Measurements from ENCODE around the gene SERPINA3. TPM values are rescaled to one million over a fixed set of nuclear protein-coding genes. Genes with fewer than 3 reads are reported as not detected.

Gene SERPINA3
- total RNA-seq, 2 experiments from 2014 or later, result not detected

- H3K36me3 Mint-ChIP-seq (ENCODE audit: low read depth), result no peaks in the 10 kb centered on the region
- CTCF ChIA-PET, result no interaction called here
- Histone ChIP-seq H3K27me3 (ENCODE audit: control insufficient read depth in 1 of 2, insufficient read depth in 2 of 2, low read length in 2 of 2) (peaks cover 0 to 3% of the 10 kb centered on the region in 2 experiments), H3K27ac (ENCODE audit: low read depth in 1 of 2, low read length in 2 of 2) (no peak overlapping the region), H3K4me3 (ENCODE audit: low read length) (no peak overlapping the region), H3K9me3 (ENCODE audit: control insufficient read depth in 1 of 2, insufficient read depth in 1 of 2, low read length in 2 of 2) (peaks cover 0 to 11% of the 10 kb centered on the region in 2 experiments), H3K4me1 (ENCODE audit: insufficient read depth, low read length) (no peaks in the 10 kb centered on the region), H3K36me3 (ENCODE audit: insufficient read depth, low read length) (no peaks in the 10 kb centered on the region)
- intact Hi-C loops (cut with DNase I, micrococcal nuclease), result no loop called here
- H3K4me1 Mint-ChIP-seq (ENCODE audit: low read depth), result no peaks in the 10 kb centered on the region
- no peak overlapping the region for H3K27ac Mint-ChIP-seq
- DNase-seq, result no peak
- ATAC-seq (ENCODE audit: poor library complexity), result no peak
- POLR2A ChIA-PET, result no interaction called here
- H3K27me3 Mint-ChIP-seq, result peaks cover 16% of the 10 kb centered on the region
- H3K4me3 Mint-ChIP-seq, result no peak overlapping the region
- TF ChIP-seq CTCF (IDR thresholded peaks at IDR 0.05), result no peak
- no peaks in the 10 kb centered on the region for H3K9me3 Mint-ChIP-seq
These were observed 44.0 kb upstream of the SERPINA3 start for GRCh38 chr14:94568186-94568585.

GRCh38 chr14:94569381-94570001, 42.7 kb upstream of the SERPINA3 start:
- H3K27me3 ChIP-seq (ENCODE audit: control insufficient read depth in 1 of 2, insufficient read depth in 2 of 2, low read length in 2 of 2), result peaks cover 0 to 2% of the 10 kb centered on the region in 2 experiments
- no peak for DNase-seq
- no peak overlapping the region for H3K4me3 ChIP-seq (ENCODE audit: low read length)
- Mint-ChIP-seq H3K27ac (no peak overlapping the region), H3K4me3 (no peak overlapping the region), H3K27me3 (peaks cover 16% of the 10 kb centered on the region), H3K4me1 (ENCODE audit: low read depth) (no peaks in the 10 kb centered on the region), H3K36me3 (ENCODE audit: low read depth) (no peaks in the 10 kb centered on the region), H3K9me3 (no peaks in the 10 kb centered on the region)
- H3K27ac ChIP-seq (ENCODE audit: low read depth in 1 of 2, low read length in 2 of 2), result no peak overlapping the region
- intact Hi-C loops (cut with DNase I, micrococcal nuclease), result no loop called here
- H3K4me1 ChIP-seq (ENCODE audit: insufficient read depth, low read length), result no peaks in the 10 kb centered on the region
- peaks cover 0 to 11% of the 10 kb centered on the region in 2 experiments for H3K9me3 ChIP-seq (ENCODE audit: control insufficient read depth in 1 of 2, insufficient read depth in 1 of 2, low read length in 2 of 2)
- ChIA-PET POLR2A (no interaction called here), CTCF (no interaction called here)
- TF ChIP-seq CTCF (IDR thresholded peaks at IDR 0.05), result no peak
- no peaks in the 10 kb centered on the region for H3K36me3 ChIP-seq (ENCODE audit: insufficient read depth, low read length)
- ATAC-seq (ENCODE audit: poor library complexity), result no peak

GRCh38 chr14:94570002-94570400, 42.2 kb upstream of the SERPINA3 start:
- Mint-ChIP-seq H3K27ac (no peak overlapping the region), H3K27me3 (peaks cover 16% of the 10 kb centered on the region), H3K36me3 (ENCODE audit: low read depth) (no peaks in the 10 kb centered on the region), H3K4me3 (no peak overlapping the region), H3K4me1 (ENCODE audit: low read depth) (no peaks in the 10 kb centered on the region), H3K9me3 (no peaks in the 10 kb centered on the region)
- no peak for TF ChIP-seq CTCF (IDR thresholded peaks at IDR 0.05)
- no peaks in the 10 kb centered on the region for H3K36me3 ChIP-seq (ENCODE audit: insufficient read depth, low read length)
- CTCF ChIA-PET, result no interaction called here
- no peak overlapping the region for H3K27ac ChIP-seq (ENCODE audit: low read depth in 1 of 2, low read length in 2 of 2)
- POLR2A ChIA-PET, result no interaction called here
- peaks cover 0 to 11% of the 10 kb centered on the region in 2 experiments for H3K9me3 ChIP-seq (ENCODE audit: control insufficient read depth in 1 of 2, insufficient read depth in 1 of 2, low read length in 2 of 2)
- no peak overlapping the region for H3K4me3 ChIP-seq (ENCODE audit: low read length)
- H3K27me3 ChIP-seq (ENCODE audit: control insufficient read depth in 1 of 2, insufficient read depth in 2 of 2, low read length in 2 of 2), result peaks cover 0 to 2% of the 10 kb centered on the region in 2 experiments
- DNase-seq (no peak), ATAC-seq (ENCODE audit: poor library complexity) (no peak)
- no peaks in the 10 kb centered on the region for H3K4me1 ChIP-seq (ENCODE audit: insufficient read depth, low read length)
- intact Hi-C loops (cut with DNase I, micrococcal nuclease), result no loop called here

All from CD4-positive, alpha-beta T cell (primary cell).